NCI-H1436 treated with DMSO at 0.1 percent for 48 hours (cell line): ENCODE results near the gene H6PD.

Experiments
- DNase-seq: peaks from one replicate; lab custom pipeline; 2025; lab: John Stamatoyannopoulos, UW

The H6PD gene

DNA sequence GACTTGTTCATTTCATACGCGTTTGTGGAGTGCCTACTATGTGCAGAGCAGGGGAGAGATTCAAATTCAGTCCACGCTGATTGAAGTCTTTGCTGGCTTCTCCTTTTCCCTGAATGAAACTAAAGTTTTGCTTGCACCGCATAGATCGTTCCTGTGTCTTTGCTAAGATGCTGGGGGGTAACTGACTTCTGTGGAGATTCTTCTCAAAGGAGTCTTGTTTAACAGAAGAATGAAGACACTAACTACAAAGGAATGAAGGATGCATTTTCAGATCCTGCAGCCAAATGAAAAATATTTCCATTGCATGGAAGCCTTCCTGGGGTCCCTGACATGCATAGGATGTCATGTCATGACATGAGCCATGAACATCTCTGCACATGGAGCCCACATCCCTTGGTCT, 26.9 kb upstream of the H6PD start:
- no peak for DNase-seq

DNA sequence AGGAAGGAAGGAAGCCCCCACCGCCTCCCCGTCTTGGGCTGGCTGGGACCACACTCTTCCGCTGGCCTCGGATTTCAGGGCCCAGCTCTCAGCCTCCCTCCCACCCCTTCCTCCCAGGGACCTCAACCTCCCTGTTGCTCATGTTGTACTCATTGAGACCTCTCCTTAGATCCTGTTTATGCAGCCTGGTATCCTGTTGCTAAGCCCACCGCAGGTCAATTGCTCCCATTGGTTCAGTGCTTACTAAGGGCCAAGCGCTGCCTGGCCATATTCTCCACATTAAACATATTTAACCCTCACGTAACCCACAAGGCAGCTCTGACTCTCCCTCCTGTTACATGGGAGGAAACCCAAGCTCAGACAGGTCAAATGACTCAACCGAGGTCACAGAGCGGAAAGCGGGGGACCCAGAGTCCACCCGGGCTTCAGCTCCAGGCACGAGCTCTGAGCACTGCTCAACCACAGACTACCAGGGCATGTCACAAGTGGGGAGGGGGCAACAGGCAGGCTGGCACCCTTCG, 23.2 kb upstream of the H6PD start:
- DNase-seq, result no peak

DNA sequence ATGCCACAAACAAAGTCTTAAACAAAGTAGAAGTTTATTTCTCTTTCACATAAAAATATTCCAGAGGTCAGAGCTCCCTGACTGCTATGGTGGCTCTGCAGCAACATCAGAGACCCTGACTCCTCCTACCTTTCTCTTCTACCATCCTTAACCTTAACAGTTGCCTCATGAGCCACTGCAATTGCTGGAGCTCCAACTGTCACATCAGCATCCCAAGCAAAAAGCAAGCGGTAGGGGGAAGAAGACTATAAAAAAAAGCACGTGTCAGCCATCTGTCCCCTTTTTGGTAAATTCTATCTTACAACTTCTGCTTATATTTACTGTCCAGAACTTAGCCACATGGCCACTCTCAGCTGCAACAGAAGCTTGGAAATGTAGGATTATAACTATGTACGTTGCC, 21.8 kb upstream of the H6PD start:
- no peak for DNase-seq

DNA sequence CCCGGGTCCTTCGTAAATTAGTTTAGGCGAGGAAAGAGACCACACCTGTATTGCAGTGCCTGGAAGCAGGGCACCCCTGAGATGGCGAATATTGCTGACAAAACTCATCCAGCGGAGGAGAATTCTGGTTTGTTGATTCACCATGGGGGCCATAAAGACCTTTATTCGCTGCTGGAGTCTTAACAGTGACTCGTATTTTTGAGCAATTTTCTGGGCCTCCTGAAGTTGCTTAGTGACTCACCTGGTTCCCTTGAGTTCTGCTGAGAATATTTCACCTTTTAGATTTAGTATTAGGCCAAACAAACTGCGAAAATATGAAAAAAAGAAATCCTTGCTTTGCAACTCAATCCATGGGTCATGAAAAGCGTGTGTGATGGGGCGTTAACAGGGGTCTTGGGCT, 20.6 kb upstream of the H6PD start:
- DNase-seq, result no peak

DNA sequence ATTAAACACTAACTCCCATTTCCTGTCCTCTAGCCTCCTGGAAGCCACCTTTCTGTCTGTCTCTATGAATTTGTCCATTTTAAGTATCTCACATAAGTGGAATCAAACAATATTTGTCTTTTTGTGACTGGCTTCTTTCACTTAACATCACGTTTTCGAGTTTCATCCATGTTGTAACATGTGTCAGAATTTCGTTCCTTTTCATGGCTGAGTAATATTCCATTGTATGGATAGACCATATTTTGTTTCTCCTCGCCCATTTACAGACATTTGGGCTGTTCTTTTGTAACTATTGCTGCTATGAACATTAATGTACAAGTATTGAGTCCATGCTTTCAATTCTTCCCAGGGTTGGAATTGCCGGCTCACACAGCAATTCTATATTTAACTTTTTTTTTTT, 15.7 kb upstream of the H6PD start:
- no peak for DNase-seq

DNA sequence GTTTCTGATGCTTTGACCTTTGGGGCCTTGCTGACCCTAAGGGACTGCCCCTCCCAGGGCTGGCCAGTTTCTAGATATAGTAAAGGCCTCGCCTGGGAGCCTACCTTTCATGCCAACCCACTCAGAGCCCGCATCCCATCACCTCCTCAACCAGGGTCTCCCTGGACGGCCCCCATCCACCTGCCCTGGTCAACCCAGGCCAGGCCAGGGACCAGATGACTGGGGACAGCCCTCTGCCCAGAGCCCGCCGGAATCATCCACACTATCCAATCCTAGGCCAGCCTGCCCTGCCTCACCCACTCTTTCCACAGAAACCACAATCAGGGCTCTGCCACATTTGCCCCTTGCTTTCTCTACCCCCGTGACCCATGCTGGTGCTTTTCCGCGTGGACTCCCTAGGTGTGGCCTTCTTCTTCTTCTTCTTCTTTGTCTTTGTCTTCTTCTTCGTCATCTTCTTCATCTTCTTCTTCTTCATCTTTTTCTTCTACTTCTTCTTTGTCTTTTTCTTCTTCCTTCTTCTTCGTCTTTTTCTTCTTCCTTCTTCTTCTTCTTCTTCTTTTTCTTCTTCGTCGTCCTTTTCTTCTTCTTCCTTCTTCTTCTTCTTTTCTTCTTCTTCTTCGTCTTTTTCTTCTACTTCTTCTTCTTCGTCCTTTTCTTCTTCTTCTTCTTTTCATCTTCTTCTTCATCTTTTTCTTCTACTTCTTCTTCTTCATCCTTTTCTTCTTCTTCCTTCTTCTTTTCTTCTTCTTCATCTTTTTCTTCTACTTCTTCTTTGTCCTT, 11.5 kb upstream of the H6PD start:
- no peak for DNase-seq

DNA sequence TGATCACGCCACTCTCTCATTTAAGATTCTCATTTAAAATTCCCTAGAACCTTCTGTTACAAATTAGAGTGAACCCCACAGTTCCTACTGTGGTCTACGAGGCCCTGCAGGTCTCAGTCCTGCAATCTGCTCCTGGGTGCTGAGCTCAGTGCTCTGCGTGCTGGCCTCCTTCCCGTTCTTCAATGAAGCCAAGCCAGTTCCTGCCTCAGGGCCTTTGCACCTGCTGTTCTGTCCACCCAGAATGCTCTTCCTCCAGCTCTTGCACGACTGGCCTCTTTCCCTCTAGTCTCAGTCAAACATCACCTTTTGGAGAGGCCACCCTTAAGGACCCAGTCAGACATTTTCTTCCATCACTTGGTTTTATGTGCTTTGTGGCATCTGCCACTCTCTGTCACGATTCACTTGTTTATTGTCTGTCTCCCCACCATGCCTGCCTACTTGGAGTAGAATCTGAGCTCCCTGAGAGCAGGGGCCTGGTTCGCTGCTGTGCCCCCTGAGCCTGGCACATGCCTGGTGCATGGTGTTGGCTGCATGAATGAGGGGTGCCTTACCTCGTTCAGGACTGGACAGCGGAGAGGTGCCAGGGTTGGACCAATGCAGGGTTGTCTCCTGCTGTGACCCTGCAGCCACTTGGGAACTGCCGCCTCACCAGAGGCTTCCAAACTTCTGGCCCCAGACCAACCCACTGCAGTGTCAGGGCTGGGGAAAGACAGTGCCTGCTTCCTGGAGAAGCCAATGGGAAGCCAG, 9.7 kb upstream of the H6PD start:
- DNase-seq, result no peak

DNA sequence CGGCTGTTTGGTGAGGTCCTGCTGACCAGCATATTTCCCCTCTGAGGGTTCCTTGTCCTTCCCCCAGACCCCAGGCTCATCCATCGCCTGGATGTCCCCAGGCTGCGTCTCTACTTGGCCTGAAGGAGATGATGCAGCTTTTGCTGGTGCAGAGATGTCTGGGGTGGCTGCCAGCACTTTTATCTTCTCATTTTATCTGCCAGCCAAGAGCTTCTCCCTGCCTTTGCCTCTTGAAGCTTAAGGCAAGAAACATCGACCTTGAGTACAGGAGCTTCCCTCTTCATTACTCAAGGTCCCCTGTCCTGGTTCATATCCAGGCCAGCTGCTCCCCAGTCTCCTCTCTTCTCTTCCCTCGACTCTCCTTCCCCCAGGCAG, 9.2 kb upstream of the H6PD start:
- DNase-seq, result no peak

DNA sequence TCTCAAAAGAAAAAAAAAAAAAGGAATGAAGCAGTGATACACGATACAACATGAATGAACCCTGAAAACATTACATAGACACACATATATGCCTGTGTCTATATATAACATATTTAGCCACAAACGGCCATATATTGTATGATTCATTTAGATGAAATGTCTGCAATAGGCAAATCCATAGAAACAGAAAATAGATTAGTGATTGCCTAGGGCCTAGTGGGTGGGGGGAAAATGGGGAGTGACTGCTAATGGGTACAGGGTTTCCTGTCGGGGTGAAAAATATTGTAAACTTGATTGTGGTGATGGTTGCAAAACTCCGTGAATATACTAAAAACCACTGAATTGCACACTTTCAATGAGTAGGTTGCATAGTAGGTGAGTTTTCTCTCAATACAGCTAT, 6.0 kb upstream of the H6PD start:
- DNase-seq, result no peak

DNA sequence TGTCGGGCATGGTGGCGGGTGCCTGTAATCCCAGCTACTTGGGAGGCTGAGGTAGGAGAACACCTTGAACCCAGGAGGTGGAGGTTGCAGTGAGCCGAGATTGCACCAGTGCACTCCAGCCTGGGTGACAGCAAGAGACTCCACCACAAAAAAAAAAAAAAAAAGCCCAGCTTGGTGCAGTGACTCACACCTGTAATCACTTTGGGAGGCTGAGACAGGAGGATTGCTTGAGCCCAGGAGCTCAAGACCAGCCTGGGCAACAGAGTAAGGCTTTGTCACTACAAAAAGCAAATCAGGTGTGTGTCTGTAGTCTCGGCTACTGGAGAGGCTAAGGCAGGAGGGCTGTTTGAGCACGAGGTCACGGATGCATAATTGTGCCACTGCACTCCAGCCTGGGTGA, 5.0 kb upstream of the H6PD start:
- no peak for DNase-seq

DNA sequence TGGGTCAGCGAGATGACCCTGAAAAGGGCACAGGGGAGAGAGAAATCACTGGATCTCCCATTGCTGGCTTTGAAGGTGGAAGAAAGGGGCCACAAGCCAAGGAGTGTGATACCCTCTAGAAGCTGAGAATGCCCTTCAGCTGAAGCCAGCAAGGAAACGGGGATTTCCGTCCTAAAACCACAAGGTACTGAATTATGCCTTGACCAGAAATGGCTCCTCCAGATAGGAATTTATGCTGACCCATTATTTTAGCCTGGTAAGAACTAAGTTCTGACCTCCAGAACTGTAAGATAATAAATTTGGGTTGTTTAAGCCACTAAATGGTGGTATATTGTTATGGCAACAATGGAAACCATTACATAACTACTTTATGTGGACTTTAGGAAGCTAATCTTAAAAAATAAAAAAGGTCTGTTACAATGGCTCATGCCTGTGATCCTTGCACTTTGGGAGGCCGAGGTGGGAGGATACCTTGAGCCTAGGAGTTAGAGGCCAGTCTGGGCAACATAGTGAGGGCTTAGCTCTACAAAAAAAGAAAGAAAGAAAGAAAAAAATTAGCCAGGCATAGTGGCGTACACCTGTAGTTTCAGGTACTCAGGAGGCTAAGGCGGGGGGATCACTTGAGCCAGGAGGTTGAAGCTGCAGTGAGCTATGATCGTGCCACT, 3.6 kb upstream of the H6PD start:
- no peak for DNase-seq

DNA sequence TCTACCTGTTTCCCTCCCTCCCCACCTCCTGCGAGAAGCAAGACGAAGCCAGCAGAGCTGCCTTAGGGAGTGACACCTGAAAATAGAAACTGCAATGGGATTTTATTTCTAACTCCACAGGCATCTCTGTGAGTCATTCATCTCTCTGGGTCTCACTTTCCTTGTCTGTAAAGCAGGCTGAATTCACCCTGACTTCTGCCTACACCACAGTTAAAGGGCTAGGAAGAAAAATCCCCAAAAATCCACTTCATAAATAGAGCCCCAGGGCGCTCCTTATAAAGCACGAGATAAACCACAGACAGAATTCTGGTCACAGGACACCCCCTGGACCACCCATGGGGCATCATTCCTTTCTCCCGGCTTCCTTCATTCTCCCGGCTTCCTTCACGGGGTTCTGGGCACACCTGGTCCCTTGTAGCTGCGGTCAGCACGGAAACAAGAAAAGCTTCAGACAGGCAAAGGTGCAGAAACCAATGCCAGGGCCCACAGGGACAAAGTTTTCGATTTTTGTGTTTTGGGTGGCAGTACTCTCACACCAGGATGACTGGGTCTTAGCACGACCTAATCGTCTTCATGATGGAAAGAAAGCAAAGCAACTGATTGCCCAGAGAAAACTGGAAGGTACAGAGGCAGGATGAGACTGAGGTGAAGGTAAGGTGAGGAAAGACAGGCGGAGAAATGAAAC, 2.8 kb upstream of the H6PD start:
- no peak for DNase-seq

DNA sequence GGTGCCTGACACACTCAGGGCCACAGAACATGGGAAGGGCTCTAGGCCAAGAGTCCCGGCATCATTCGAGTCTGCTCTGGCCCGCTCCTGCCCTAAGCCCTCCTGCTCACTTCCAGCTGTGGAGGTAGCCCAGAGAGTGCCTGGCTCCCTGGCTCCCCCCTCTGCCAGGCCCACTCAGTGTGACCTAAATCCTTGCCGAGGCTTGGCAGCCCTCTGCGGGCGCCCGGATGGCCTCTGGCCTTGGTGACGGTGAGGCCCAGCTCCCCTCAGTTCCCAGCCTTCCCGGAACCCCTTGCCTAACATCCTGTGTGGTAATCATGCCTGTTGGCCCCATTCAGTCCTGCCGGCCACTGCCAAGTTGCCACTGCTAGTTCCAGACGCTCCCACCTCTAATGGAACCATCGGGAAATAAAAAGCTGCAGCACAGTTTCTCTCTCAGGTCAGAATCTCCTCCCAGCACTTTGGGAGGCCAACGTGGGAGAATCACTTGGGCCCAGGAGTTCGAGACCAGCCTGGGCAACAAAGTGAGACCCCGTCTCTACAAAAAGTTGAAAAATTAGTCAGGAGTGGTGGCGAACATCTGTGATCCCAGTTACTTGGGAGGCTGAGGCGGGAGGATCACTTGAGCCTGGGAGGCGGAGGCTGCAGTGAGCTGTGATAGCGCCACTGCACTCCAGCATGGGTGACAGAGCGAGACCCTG, 1.2 kb upstream of the H6PD start:
- DNase-seq, result no peak

DNA sequence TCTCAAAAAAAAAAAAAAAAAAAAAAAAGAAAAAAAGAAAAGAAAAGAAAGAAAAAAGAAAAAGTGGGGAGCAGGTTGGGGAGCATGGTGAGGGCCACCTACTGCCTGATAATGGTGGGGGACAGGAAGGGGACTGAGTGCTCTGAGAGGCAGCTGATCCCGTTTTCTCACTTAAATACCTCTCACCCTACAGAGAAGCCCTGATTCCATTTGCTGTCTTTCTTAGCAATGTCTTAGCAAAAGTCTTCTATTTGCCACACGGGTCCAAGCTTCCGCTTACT, 692 bp upstream of the H6PD start:
- no peak for DNase-seq

DNA sequence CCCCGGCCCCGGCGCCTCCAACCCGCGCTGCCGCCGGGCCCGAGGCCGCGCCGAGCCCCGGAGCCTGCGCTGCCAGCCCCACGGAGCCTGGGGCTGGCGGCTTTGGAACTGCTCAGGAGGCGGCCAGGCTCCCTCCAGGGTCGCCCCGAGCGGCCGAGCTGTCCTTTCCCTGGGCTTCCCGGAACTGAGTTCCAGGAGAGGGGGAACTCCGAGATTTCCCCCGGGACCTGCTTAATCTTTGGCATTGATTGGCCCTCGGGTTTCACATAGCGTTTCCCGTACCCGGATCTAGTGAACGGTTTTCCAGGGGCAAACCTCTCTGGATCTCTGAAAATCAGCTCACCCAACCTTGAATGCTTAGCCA, 504 bp downstream of the H6PD start:
- no peak for DNase-seq

DNA sequence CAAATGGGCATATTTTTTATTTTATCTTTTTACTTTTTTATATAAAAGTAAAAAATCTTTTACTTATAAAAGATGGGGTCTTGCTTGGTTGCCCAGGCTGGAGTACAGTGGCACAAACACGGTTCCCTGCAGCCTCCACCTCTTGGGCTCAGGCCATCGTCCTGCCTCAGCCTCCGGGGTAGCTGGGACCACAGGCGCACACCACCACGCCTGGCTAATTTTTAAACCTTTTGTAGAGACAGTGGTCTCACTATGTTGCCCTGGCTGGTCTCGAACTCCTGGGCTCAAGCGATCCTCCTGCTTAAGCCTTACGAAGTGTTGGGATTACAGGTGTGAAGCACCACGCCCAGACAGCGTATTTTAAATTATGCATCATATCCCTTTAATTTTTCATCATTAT, 986 bp downstream of the H6PD start:
- no peak for DNase-seq

DNA sequence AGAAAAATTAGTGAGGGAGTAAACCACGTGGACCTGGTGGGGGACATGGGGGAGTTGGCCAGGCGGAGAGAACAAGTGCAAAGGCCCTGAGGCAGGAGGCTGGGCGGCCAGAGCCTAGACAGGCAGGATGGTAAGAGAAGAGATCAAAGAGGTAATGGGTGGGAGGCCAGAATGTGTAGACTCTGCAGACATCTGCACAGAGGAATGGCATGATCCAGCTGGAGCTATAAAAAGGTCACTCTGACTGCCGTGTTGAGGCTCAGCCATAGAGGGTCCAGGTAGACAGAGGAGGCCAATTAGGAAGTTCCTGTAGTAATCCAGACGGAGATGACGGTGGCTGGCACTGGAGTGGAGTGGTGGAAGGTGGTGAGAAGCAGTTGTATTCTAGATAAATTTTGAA, 3.6 kb downstream of the H6PD start:
- DNase-seq, result no peak

DNA sequence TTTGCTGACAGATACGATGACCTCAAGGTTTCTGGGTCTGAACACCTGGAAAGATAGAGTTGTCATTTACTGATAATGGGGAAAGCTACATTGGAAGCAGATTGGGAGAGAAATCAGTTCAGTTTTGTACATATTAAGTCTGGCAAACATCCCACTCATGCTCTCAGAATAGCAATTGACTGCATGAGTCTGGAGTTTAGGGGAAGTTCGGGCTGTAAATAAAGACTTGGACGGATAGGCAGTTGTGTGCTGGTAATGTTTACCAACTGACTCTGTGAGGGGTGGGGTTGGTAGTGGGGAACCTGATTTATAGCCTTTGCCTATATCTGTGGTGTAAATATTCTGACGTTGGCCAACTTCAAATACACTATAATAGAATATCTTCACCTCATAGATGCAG, 4.0 kb downstream of the H6PD start:
- no peak for DNase-seq

DNA sequence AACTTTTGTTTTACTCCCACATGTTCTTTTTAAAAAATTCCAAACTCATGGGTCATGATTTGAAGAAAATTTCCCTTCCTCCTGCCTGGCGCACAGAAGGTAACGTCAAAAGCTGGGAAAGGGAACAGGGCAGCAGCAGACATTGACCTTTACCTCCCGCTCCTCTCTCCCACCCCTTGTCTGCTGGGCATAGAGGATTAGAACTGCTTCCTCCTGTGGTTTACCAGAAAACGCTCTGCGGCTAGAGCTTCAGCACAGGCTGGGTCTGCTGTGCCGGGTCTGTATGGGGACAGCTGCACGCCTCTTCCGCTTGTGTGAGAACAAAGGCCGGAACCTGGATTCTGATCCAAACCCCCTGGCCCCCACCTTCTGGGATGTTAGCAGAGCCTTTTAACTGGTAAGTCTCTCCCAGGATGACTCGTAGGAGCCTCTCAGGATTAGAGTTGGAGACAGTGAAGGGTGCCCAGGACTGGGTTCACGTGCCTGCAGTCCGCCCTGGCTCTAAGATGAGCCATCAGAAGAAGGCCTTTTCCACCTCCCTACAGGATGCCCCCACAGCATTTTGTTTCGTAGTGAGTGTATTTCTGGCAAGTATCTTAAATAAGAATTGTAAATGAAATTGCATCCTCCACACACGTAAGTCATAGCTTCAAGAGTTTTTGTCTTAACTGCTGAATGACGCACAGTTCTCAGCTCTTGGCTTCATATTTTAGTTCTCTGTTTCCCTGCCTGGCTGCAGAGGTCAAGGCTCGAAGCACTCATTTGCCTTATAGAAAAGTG, 5.2 kb downstream of the H6PD start:
- no peak for DNase-seq

DNA sequence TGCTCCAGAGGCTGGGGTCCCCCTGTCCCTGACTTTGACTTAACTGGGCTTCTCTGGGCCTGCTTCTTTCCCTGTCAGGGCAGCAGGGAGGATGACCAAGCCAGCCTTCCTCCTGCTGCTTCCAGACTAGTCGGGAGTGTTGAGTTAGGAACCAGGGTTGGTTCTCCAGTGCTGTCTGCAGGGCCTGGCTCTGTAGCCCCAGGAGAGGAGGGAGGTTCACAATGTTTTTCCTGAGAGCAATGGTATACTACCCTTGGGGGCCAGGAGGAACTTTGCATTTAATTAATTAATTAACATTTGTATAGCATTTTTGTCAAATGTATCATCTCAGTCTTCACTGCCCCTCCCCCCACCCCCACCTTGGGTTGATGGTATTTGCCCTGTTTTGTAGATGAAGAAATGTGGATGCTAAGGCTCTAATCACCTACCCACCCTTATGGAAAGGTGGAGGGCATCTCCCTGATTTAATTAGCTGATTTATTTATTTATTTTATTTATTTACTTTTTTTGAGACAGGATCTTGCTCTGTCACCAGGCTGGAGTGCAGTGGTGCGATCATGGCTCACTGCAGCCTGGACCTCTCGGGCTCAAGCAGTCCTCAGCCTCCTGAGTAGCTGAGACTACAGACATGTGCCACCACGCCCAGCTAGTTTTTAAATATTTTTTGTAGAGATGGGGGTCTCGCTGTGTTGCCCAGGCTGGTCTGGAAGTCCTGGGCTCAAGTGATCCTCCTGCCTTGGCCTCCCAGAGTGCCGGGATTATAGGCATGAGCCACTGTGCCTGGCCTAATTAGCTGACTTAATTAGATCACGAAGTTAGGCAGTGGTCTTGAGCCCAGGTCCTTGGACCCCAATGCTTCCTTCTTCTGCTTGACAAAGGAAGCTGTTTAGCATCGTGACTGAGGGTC, 6.6 kb downstream of the H6PD start:
- DNase-seq, result no peak
